NCI-H1092 (cell line): ENCODE measurements around the gene STAMBP.
"Not testable (repeated sequence)": the region's sequence is repeated elsewhere in the genome, so short reads cannot be mapped to it uniquely, and the experiment has no call there.

Experiments
- DNase-seq: peaks from one replicate; lab custom pipeline; 2025; lab: John Stamatoyannopoulos, UW

STAMBP gene

GRCh38 chr2:73887596-73888353 is 59.0 kb downstream of the STAMBP start:
- not testable (repeated sequence) for DNase-seq

DNA sequence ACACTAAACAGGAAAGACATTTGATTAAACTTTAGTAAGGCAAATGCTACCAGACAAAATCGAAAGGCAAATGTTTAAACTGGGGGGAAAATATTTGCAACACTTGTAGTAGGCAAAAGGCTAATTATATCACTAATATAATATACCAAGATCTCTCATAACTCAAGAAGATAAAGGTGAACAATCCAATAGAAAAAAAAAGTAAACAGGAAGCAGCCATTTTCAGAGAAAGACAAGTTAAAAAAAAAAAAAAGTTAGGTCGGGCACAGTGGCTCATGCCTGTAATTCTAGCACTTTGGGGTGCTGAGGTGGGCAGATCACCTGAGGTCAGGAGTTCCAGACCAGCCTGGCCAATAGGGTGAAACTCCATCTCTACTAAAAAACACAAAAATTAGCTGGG is 59.6 kb downstream of the STAMBP start:
- DNase-seq, result no peak

DNA sequence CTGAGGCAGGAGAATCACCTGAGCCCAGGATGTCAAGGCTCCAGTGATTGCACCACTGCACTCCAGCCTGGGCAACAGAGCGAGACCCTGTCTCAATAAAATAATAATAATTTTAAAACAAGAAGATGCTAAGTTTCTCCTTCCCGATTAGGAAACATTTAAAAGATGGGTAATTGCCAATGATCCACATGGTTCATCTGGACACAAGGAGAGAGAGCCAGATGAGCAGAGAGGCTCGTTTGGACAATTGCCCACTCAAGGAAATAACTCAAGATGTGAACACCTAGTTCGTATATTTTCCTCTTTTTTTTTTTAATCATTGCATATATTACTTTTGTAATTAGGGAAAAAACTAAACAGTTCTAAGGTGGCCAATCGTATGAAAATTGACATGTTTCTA is 60.4 kb downstream of the STAMBP start:
- DNase-seq, result no peak

DNA sequence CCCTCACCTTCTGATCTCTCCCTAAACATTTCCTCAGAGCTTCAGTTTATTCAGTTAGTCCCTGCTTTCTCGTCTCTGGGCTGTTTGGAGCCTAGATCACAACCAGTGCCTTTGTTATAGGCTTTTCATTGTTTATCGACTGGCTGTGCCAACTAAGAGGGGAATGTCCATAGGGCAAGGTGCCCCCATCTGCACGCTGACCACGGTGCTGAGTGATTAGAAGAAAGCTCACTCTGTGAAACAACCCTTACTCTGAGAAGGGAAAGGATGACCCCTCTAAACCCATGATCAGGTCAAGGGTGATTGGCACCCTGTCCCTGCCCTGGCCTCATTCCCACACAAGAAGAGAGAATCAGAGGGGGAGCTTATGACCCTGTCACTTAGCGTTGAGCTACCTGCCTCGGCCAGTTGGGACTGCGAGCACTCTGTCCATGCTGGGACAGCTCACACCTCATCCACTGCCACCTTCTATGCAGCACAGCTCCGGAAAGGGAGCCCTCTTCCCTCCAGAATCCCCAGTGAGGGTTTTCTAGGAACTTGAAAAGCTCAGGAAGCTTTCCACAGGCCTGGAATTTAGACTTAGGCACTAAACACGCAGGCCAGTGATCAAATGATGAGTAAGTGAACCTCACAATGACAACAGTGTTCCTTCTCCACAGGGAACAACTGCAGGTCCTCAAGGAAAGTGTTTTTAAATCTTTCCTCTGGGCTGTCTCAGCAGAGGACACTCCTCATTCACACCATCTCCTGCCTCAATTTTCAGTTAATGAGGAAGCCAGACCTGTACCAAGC is 61.7 kb downstream of the STAMBP start:
- no peak for DNase-seq

- DNase-seq, result no peak
These were observed 62.6 kb downstream of the STAMBP start for GRCh38 chr2:73891276-73891901.

GRCh38 chr2:73892631-73893329 is 64.0 kb downstream of the STAMBP start, which contains the start of gene ACTG2:
ACTG2 (plus strand) TSS chr2:73893008; CDS start chr2:73901312, 8,304 bp downstream.
- DNase-seq, result no peak

DNA sequence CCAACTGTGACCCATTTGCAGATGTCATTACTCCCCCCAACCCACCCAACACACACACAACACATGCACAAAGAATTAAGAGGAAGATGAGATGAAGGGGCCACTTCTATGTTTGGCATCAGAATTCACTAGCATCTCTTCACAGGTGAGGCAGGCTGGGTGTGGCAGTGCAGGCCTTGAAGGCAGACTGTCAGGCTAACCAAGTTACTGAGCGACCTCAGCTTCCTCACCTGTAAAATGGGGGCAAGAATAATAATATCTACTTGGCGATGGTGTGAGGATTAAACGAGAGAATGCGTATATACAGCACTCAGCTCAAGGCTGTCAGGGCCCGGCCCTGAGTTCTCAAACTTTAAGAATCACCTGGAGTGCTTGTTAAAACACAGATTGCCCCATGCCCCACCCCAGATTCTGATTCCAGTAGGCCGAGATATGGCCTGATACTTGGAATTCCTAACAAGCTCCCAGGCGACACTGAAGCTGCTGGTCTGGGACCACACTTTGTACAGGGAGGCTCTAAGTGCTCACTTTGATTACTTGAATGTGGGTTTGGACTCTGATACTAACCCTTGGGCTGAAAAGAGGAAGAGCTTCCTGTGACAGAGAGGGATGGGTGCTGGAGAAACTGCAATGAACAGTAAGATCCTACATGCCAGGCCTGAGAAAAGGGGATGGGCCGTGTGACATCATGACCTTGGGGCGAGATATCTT is 65.2 kb downstream of the STAMBP start:
- DNase-seq, result no peak

DNA sequence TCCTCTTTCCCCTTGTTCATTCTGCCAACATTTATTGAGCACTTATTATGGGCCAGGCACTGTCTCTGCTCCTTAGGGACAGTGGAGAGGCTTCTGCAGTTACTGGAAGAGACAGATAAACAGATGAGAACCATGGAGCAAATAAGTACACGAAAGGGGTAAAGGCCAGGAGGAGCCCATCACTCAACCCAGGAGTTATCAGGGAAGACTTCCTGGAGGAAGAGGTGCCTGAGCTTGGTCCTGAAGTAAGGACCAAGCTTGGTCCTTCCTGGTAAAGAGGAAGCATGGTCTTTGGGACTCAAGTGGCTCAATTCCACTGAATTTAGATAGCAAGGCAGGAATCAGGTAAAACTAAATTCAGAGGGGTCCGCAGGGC is 65.7 kb downstream of the STAMBP start:
- no peak for DNase-seq

DNA sequence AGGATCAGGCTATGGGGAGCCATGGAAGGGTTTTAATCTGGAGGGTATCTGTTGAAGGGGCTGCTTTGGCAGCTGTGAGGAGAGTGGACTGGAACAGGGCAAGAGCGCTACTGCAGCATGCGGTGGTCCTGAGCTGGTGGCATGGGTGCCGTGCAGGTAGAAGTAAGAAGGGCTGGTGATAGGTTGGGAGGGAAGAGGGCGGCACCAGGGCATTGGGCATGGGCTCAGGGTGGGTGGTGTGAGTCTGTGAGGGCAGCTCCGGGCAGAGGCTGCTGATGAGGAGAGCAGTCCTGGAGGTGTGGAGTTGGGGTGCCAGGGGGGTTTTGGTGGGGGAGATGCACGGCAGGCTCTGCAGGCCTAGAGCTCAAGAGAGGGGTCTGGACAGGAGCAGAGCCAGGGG is 66.1 kb downstream of the STAMBP start:
- DNase-seq, result no peak

DNA sequence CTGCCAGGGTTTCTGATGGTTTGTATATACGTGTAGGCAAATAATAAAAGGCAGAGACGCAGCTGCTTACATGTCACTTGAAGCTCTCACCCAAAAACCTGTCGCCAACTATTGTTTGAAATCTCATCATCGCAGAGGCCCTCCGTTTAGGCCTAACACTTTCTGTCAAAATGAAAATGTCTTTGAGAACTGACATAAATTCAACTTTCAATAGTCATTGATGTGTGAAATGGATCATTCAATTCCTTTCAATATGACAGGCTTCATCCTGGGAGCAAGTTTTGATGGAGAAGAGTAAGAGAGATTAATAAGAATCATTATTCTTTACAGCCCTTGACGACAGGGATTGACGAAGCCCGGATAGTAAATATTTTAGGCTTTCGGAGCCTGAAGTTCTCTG is 66.7 kb downstream of the STAMBP start:
- DNase-seq, result no peak

- no peak for DNase-seq
These were observed 67.8 kb downstream of the STAMBP start for GRCh38 chr2:73896362-73897239.

DNA sequence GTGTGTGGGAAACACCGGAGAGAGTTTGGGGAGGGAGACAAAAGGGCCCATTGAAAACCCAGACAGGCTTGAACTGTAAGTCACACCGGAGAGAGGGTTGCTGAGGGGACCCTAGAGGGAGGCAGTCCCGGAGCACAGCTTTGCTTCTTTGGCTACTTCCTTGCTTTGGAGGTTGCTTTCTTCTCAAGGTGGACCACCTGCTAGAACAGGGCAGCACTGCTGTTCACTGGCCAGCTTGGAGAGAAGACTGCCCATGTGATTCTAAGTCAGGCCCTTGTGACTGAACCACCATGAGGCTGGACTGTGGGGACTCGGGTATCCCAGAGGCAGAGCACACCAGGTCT is 68.5 kb downstream of the STAMBP start:
- DNase-seq, result no peak

GRCh38 chr2:73897934-73898333 is 69.2 kb downstream of the STAMBP start:
- DNase-seq, result no peak

DNA sequence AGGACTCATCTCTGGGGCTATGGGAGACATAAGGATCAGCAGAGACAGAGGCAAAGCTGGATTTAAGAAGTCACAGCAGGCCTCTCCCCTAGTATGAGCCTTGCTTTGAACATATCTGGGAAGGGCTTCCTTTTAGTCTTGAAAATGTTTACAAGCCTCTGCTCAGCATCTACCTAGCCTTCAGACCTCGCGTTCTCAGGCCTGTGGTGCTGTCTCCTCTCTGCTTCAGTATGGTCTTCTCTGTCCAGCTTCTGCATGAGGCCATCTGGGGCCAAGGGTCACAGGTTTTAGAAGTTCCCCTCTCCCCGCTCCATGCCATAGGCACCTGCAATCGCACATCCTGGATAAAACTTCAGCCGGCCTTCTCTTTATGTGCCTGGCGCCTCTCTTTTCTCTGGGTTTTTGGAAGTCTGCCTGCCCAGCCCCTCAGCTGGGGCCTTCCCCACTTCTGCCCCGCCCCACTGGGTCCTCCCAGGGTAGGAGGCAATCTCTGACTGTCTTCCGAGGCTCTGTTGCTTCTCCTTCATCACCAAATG is 71.1 kb downstream of the STAMBP start:
- DNase-seq, result no peak

GRCh38 chr2:73901143-73901542 is 72.4 kb downstream of the STAMBP start:
- DNase-seq, result no peak

DNA sequence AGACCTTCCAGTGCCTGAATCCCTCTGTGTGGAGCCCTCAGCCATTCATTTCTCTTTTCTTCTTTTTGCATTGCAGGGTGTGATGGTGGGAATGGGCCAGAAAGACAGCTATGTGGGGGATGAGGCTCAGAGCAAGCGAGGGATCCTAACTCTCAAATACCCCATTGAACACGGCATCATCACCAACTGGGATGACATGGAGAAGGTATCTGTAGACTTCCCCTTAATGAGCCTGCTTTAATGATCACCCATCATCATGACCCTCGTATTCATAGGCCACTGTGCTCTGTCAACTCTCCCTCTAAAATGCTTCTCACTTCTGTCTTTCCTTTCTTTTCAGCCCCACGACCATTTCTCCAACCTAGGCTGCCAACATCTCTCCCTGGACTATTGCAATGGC is 73.5 kb downstream of the STAMBP start:
- DNase-seq, result no peak

DNA sequence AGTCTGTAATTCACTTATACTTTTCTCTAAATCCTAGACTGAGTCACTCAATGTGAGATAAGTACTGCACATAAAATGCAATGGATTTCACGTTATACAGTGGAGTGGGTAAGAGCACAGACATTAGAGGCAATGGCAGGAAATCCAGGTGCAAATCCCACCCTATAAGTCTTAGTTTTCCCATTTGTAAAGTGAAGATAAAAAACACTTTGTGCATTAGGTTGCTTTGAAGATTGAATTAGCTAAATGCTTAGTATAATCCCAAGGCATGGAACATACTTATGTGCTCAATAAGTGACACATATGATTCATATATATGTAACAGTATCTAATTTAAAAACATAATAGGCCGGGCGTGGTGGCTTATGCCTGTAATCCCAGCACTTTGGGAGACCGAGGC is 74.6 kb downstream of the STAMBP start:
- DNase-seq, result no peak

DNA sequence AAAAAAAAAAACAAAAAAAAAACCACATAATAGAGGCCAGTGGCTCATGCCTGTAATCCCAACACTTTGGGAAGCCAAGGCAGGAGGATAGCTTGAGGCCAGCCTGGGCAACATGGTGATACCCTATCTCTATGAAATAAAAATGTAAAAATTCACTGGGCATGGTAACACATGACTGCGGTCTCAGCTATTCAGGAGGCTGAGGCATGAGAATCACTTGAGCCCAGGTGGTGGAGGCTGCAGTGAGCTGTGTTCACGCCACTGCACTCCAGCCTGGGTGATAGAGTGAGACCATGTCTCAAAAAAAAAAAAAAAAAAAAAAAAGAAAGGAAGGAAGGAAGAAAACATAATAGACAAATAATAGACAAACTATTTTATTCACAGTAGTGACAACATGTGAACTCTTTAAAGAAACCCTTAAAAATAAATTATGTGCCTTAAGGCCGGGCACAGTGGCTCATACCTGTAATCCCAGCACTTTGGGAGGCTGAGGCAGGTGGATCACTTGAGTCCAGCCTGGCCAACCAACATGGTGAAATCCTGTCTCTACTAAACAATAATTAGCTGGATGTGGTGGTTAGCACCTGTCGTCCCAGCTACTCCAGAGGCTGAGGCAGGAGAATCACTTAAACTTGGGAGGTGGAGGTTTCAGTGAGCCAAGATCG is 75.3 kb downstream of the STAMBP start:
- not testable (repeated sequence) for DNase-seq

DNA sequence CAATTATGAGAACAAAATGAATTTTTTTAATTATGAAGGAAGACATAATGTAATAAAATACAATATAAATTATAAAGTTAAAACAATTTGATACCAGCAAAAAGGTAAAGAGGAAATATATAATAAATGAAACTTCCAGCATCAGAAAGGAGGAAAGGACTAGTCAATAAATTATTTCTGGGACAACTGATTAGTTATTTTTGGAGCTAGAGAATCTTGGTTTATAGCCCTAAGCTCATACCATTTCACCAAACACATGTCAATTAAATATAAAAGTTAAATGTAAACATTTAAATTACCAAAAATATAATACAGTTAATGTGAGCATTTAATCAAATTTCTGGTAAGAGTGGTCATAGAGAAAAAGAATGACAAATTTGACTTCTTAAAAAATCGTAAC is 76.2 kb downstream of the STAMBP start:
- DNase-seq, result no peak
